ENCODE measurements around the gene KDM5A.

KDM5A gene

DNA sequence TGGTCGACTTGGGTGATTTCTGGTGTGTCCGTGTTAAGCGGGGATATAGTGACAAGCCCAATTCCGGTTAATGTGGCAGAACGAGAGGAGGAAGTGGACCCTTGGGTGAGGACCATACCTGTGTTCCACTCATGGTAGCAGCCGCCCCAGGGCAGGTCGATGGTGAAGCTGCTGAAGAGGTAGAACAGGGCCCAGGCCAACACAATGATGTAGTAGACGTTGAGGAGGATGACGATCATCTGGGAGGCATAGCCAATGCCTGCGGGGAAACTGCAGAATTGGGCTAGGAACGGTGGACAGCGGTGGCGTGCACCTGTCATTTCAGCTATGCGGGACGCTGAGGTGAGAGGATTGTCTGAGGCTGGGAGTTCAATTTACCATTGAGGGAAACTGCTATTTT lies 146.6 kb downstream of the KDM5A start:
- H3K9me3 ChIP-seq: no peaks in the 10 kb centered on the region
- H3K36me3 ChIP-seq: no peaks in the 10 kb centered on the region
- H3K4me3 ChIP-seq (ENCODE audit: low read depth in 1 of 2, low read length in 1 of 2): no peak overlapping the region
- H3K4me1 ChIP-seq (ENCODE audit: control insufficient read depth in 1 of 2, insufficient read depth in 1 of 2, low read depth in 1 of 2, low read length in 1 of 2): no peaks in the 10 kb centered on the region
- peaks cover 10% of the 10 kb centered on the region for H3K27me3 ChIP-seq
- H3K27ac ChIP-seq: no peak overlapping the region
- TF ChIP-seq CTCF (IDR thresholded peaks at IDR 0.05): no peak

GRCh38 chr12:241266-241665 lies 147.9 kb downstream of the KDM5A start:
- Histone ChIP-seq H3K9me3 (no peaks in the 10 kb centered on the region), H3K4me1 (ENCODE audit: control insufficient read depth in 1 of 2, insufficient read depth in 1 of 2, low read depth in 1 of 2, low read length in 1 of 2) (no peaks in the 10 kb centered on the region), H3K4me3 (ENCODE audit: low read depth in 1 of 2, low read length in 1 of 2) (no peak overlapping the region), H3K27me3 (peaks cover 10% of the 10 kb centered on the region), H3K27ac (no peak overlapping the region), H3K36me3 (no peaks in the 10 kb centered on the region)
- TF ChIP-seq CTCF (IDR thresholded peaks at IDR 0.05): no peak

DNA sequence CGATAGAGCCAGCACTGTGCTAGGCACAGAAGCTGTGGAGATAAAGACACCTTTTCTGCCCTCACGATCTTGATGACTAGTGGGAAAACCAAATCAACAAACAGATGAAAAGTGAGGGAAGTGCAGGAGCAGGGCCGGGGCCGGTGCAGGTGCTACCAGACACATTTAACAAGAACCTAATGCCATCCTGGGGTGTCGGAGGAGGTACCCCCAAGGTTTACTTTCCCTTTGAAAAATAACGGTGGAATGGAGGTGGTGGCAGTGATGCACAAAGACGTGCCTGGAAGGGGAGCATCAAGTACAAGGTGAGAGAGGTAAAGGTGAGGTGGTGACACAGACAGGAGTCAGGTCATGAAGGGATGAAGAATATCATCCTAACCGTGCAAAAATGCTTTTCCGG lies 148.6 kb downstream of the KDM5A start:
- H3K27ac ChIP-seq: no peak overlapping the region
- no peaks in the 10 kb centered on the region for H3K4me1 ChIP-seq (ENCODE audit: control insufficient read depth in 1 of 2, insufficient read depth in 1 of 2, low read depth in 1 of 2, low read length in 1 of 2)
- H3K4me3 ChIP-seq (ENCODE audit: low read depth in 1 of 2, low read length in 1 of 2): no peak overlapping the region
- peaks cover 10% of the 10 kb centered on the region for H3K27me3 ChIP-seq
- TF ChIP-seq CTCF (IDR thresholded peaks at IDR 0.05): no peak
- H3K9me3 ChIP-seq: no peaks in the 10 kb centered on the region
- H3K36me3 ChIP-seq: no peaks in the 10 kb centered on the region

GRCh38 chr12:238736-239398 lies 150.3 kb downstream of the KDM5A start:
- no peak for TF ChIP-seq CTCF (IDR thresholded peaks at IDR 0.05)
- Histone ChIP-seq H3K9me3 (no peaks in the 10 kb centered on the region), H3K27me3 (peaks cover 7% of the 10 kb centered on the region), H3K36me3 (no peaks in the 10 kb centered on the region), H3K4me1 (ENCODE audit: control insufficient read depth in 1 of 2, insufficient read depth in 1 of 2, low read depth in 1 of 2, low read length in 1 of 2) (no peaks in the 10 kb centered on the region), H3K4me3 (ENCODE audit: low read depth in 1 of 2, low read length in 1 of 2) (no peak overlapping the region), H3K27ac (no peak overlapping the region)

DNA sequence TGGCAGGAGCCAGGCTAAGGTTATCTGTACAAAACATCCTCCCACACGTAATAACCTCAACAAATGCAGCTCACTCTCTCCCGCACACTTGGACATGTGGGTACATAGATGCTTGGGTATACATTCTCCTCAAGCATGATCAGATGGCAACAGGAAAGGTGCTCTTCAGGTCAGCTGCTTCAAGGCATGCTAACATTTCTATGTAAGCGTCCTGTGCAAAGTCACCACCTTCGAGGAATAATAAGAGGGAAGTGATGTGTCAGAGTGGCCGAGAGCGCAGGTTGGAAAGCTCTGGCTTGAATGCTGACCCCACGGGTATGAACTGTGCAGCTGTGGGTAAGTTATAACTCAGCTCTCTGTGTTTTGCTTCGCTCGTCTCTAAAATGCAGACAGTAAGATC lies 151.0 kb downstream of the KDM5A start:
- Histone ChIP-seq H3K4me3 (ENCODE audit: low read depth in 1 of 2, low read length in 1 of 2) (no peak overlapping the region), H3K27me3 (no peaks in the 10 kb centered on the region), H3K9me3 (no peaks in the 10 kb centered on the region), H3K36me3 (no peaks in the 10 kb centered on the region), H3K4me1 (ENCODE audit: control insufficient read depth in 1 of 2, insufficient read depth in 1 of 2, low read depth in 1 of 2, low read length in 1 of 2) (no peaks in the 10 kb centered on the region), H3K27ac (no peak overlapping the region)
- no peak for TF ChIP-seq CTCF (IDR thresholded peaks at IDR 0.05)

Data from neutrophil (primary cell).